SK-N-MC (cell line): ENCODE measurements around the gene DUSP1.

Experiments used
- DNase-seq: peaks from one replicate; pipeline ENCODE4 v3.0.0-alpha.2; 2011; ENCODE audit warnings: low read depth, low spot score
- H3K27ac ChIP-seq: fragments of 200-600 bp; sonication (generic); 2 replicates; pipeline ENCODE4 v1.5.1; 2016; ENCODE audit warnings: mixed run types
- H3K36me3 ChIP-seq: fragments of 200-600 bp; sonication (generic); 2 replicates; pipeline ENCODE4 v1.6.1; 2017; ENCODE audit warnings: antibody characterized with exemption, low read length, mixed read lengths; ENCODE audit not compliant: insufficient read depth
- H3K4me3 ChIP-seq: fragments of 200-600 bp; sonication (generic); 2 replicates; pipeline ENCODE4 v1.5.1; 2016
- H3K9ac ChIP-seq: fragments of 200-600 bp; sonication (generic); 2 replicates; pipeline ENCODE4 v1.8.0; 2017; ENCODE audit warnings: mixed run types, mixed read lengths; ENCODE audit not compliant: insufficient read length
- H3K9me3 ChIP-seq: fragments of 200-600 bp; sonication (generic); 2 replicates; pipeline ENCODE4 v1.6.1; 2017; ENCODE audit warnings: low read depth, mild to moderate bottlenecking, antibody characterized with exemption, low read length, moderate library complexity, mixed read lengths
- EZH2 ChIP-seq: fragments of 200-600 bp; sonication (generic); IDR thresholded peaks from one replicate; pipeline ENCODE4 v1.6.1; 2017; ENCODE audit warnings: antibody characterized with exemption
- FOXP2 ChIP-seq: optimal IDR thresholded peaks from 2 replicates; pipeline ENCODE3; 2011; ENCODE audit warnings: mild to moderate bottlenecking, moderate library complexity; ENCODE audit not compliant: insufficient read depth; ENCODE audit errors: extremely low read length, control extremely low read depth
- POLR2AphosphoS5 ChIP-seq: IDR thresholded peaks from 2 replicates; pipeline ENCODE4 v1.6.1; 2012; ENCODE audit warnings: mild to moderate bottlenecking, low read depth, low read length, borderline replicate concordance

The DUSP1 gene

DNA sequence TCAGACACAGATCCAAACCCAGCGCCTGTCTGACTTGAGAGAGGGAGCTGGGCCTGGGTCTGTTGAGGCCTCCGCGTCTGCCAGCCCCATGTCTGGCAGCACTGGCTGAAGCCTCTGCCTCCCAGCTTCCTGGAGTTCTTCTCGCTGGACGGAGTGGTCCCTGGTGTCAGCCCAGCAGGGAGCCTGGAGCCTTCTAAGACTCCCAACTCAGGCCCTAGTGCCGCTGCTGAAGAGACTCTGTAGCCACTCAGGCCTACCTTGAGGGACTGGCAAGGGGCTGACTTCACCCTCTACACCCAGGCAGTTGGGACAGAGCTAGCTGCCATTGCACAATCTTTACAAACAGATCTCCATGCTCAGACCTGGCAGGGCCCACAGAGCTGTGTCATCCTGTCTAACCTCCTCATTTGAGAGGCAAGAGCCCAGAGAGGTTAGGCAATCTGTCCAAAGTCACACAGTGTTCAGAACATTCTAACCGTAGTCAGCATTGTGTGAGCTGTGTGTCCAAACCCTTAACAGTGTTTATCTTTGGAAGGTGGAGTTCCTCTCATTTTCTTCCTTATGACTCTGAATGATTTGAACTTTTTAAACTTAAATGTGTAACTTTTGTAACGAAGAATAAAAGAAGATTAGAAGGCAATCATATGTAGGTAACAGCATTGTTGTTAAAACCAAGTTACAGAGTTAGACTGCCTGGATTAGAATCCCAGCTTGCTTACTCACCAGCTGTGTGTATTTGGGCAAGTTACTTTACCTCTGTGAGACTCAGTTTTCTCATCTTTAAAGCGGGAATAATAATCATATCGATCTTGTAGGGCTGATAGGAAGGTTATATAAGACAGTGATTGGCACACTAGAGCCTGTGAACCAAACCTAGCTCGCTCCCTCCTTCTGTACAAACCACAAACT is 4.6 kb upstream of the DUSP1 start:
- TF ChIP-seq POLR2AphosphoS5, result no peak
- TF ChIP-seq FOXP2, result no peak
- no peak for TF ChIP-seq EZH2
- Histone ChIP-seq H3K9me3 (no peaks in the 10 kb centered on the region), H3K27ac (no peak overlapping the region), H3K4me3 (no peak overlapping the region), H3K9ac (no peak overlapping the region), H3K36me3 (no peaks in the 10 kb centered on the region)
- DNase-seq, result no peak

DNA sequence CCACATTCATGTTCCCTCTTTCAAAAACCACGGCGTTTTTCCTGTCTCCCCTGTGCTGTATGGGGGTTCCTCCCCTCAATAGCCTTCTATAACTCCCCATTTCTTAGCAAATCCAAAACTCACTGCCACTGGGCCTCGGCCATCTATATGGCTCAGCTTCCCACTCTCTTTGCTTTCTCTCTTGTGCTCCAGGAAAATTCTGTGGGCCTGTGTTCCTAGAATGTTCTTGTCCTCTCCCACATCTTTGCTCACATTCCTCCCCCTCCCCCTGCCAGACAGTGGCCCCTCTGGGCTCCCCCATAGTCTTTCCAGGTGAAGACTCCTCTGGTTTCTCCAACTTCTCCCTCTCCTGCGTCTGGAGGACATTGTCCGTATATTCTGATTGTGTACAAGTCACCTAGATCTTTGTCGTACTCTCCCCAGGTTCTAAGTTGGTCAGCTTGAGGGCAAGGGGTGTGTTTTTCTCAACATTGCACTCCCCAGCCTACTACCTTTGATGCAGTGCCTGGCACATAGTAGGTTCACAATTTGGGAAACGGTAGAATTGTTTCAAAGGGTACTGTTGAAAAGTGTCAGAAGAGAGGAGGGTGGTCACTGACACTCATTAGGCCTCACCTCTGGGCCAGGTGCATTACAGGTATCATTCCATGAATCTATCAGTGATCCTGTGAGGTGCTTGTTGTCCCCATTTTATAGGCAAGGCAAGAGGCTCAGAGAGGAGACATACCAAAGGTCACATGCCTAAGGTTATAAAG is 3.7 kb upstream of the DUSP1 start:
- H3K9me3 ChIP-seq, result no peaks in the 10 kb centered on the region
- H3K36me3 ChIP-seq, result no peaks in the 10 kb centered on the region
- H3K4me3 ChIP-seq, result no peak overlapping the region
- TF ChIP-seq FOXP2, result no peak
- no peak for TF ChIP-seq EZH2
- TF ChIP-seq POLR2AphosphoS5, result no peak
- DNase-seq, result no peak
- H3K27ac ChIP-seq, result no peak overlapping the region
- H3K9ac ChIP-seq, result no peak overlapping the region

DNA sequence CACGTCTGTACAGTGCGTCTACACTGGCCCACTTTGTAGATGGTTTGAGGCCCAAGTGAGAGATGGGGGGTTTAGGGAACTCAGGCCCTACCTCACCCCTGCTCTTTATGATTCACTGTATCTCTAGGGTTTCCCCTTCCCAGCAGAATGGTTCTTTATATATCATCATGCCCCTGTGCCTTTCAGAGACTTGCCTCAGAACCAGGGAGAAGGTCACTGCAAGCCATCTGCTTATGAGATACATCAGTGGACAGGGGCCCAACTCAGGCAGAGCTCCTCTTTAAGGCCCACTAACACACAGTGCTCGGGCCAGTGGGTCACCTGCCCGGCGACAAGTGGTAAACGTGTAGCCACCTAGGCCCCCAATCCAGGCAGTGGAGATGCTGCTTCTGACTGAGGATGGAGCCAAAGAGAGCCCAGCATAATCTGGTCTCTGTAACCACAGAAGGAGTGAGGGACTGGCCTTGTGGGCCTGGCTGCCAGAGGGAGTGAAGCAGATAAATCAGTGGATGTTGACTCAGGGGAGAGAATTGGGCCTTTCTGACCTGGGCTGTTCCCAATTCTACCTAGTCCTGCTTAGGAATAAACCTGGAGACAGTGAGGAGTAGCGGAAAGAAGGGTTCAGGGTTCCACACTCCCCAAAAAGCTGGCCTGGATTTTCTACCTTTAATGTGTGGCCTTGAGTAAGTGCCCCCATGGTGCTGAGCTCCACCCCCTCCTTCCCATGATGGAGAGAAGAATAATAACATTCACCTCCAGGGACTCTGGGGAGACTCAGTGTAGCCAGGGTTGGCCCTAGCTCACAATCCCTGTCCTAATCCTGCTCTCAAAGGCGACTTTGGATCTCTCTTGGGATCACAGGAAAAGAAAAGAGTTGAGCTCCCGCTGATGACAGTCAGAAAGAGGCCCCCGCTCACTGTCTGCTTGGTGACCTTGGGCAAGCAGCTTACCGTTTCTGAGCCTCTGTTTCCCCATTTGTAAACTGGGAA is 2.8 kb upstream of the DUSP1 start:
- Histone ChIP-seq H3K4me3 (no peak overlapping the region), H3K9ac (no peak overlapping the region), H3K36me3 (peaks cover 8% of the 10 kb centered on the region), H3K27ac (no peak overlapping the region), H3K9me3 (no peaks in the 10 kb centered on the region)
- no peak for DNase-seq
- TF ChIP-seq EZH2 (no peak), POLR2AphosphoS5 (no peak), FOXP2 (no peak)

DNA sequence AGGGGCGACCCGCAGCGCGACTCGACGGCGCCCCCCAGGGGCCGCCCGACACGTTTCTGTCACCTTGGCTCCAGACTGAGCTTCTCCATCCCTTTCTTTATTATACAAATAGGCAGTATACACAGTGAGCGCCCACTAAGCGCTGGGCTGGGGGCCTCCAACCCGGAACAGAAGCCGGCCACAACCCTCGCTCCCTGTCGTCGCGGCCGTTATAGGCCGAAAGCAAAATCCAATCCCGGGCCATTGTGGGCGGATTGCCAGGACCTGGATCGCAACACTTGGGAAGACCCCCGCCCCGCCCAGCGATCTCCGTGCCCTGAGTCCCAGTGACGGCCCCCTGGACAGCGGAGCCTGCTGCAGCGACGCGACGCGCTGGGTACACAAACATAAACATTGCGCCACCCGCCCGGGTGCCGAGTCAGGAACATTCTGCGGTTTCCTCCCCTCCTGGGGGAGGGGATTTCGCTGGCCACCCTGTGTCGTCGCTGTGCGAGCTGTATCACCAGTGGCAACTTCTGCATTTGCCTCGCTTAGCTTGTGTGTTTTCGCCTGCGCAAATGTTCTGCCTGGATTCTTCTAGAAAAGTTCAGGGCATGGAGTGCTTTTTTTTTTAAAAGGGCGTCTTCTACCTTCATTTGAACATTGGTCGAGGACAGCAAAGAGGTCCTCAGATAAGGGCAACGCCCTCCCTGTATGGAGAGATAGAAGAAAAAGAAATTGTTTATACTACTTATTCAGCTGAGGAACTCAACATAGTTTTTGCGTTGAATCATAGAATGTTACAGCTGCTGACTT is 1.3 kb upstream of the DUSP1 start:
- peak overlapping the region; percentile 97 for H3K4me3 ChIP-seq
- H3K9me3 ChIP-seq, result no peaks in the 10 kb centered on the region
- no peak overlapping the region for H3K27ac ChIP-seq
- no peak for DNase-seq
- H3K9ac ChIP-seq, result peak overlapping the region; percentile 95
- TF ChIP-seq FOXP2 (no peak), EZH2 (no peak), POLR2AphosphoS5 (no peak)
- H3K36me3 ChIP-seq, result peaks cover 23% of the 10 kb centered on the region

DNA sequence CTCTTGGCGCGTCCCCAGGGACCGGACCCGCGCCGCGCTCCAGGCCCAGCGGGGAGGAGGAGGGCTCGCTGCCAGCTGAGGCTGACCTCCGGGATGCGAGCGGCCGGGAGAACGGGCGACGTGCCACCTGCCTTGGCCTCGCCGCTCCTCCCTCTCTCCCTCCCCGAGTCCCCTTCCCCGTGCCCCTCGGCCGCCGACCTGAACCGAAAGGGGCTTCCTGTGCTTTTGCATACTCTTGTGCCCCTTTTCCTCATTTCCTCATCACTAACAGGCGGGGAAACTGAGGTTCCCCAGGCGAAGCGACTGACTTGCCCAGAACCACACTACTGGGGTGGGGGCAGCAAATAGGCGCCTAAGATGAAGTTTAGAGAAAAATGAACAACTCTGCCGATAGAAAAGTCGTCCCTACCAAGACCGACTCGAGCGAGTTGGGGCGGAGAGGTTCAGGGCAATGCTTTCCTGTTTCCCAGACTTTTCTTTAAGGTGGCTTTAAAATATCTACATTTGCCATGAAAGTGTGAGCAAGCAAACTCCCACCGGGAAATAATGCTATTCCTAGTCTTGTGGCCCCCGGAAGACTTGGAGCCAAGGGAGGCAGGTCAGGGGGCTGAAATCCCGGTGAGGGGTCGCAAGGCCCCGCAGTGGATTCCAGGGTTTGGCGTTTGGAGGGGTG is 580 bp upstream of the DUSP1 start:
- Histone ChIP-seq H3K36me3 (peaks cover 24% of the 10 kb centered on the region), H3K27ac (peak overlapping the region; percentile 92), H3K9ac (peak overlapping the region; percentile 95), H3K9me3 (no peaks in the 10 kb centered on the region), H3K4me3 (peak overlapping the region; percentile 97)
- no peak for DNase-seq
- TF ChIP-seq FOXP2 (no peak), POLR2AphosphoS5 (0 out of 2 replicates have a peak, but pooled peaks have one; percentile 19)

DNA sequence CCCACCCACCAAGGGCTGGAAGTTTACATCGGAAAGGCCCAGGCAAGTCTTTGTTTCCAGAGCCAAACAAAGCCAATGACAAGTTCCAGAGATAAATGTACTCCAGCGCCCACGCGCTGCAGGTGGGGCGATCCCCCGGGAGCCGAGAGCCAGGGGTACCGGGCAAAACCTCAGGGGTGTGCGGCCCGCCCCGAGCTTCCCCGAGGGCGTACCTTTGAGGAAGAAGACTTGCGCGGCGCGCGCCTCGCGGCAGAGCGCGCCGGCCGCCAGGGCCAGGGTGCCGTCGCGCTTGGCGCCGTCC is 671 bp downstream of the DUSP1 start:
- Histone ChIP-seq H3K9ac (peak overlapping the region; percentile 95), H3K36me3 (peaks cover 24% of the 10 kb centered on the region), H3K27ac (peak overlapping the region; percentile 77; the same call in 1 of the 2 replicates), H3K9me3 (no peaks in the 10 kb centered on the region), H3K4me3 (peak overlapping the region; percentile 97)
- no peak for DNase-seq
- TF ChIP-seq FOXP2 (no peak), POLR2AphosphoS5 (no peak), EZH2 (no peak)
